Right atrium auricular region (tissue), 2 donors: Measurements from ENCODE around the gene CLIC5. TPM values are rescaled to one million over a fixed set of nuclear protein-coding genes. Genes with fewer than 3 reads are reported as not detected.

Experiments used
- DNase-seq: peaks from one replicate; pipeline ENCODE4 v3.0.0-alpha.2; 2019; ENCODE audit warnings: low spot score
- H3K27ac ChIP-seq, 2 donors: fragments of 200-600 bp; sonication (generic); 1 replicate in 1 of 2; 2 replicates in 1 of 2; pipeline ENCODE4 v1.5.1; 2016 to 2019
- H3K27me3 ChIP-seq, 2 donors: fragments of 200-600 bp; sonication (generic); one replicate each; pipeline versions ENCODE4 v1.5.1 to v1.6.0; 2017 to 2019
- H3K36me3 ChIP-seq: fragments of 200-600 bp; sonication (generic); one replicate; pipeline ENCODE4 v1.5.1; 2016
- H3K4me1 ChIP-seq, 2 donors: fragments of 200-600 bp; sonication (generic); one replicate each; pipeline versions ENCODE4 v1.5.1 to v1.6.0; 2017 to 2019
- H3K4me3 ChIP-seq, 2 donors: fragments of 200-600 bp; sonication (generic); 1 replicate in 1 of 2; 2 replicates in 1 of 2; pipeline ENCODE4 v1.5.1; 2017 to 2019; ENCODE audit warnings: mild to moderate bottlenecking in 1 of 2, moderate library complexity in 1 of 2
- H3K9me3 ChIP-seq, 2 donors: fragments of 200-600 bp; sonication (generic); one replicate each; pipeline ENCODE4 v1.5.1; 2019
- total RNA-seq, 2 donors: library from RNA; depleted of rRNA; stranded (reverse); fragments of >200 nt; gene quantifications; one replicate each; pipeline ENCODE4 v1.1.0, GENCODE V29; 2016
- TF ChIP-seq, protein P1 (sequence below), 2 donors: fragments of 200-600 bp; sonication (generic); IDR thresholded peaks; one replicate each; pipeline ENCODE4 v1.5.1; 2019; ENCODE audit warnings: antibody characterized with exemption in 2 of 2

Gene CLIC5
- total RNA-seq, 2 donors from 2014 or later: 99.8 to 114 TPM

- Histone ChIP-seq H3K27ac (no peak overlapping the region), H3K4me1 (peaks cover 0 to 11% of the 10 kb centered on the region in 2 donors), H3K27me3 (no peaks in the 10 kb centered on the region), H3K9me3 (peaks cover 0 to 4% of the 10 kb centered on the region in 2 donors), H3K36me3 (no peaks in the 10 kb centered on the region), H3K4me3 (no peak overlapping the region)
- TF ChIP-seq, protein P1, sequence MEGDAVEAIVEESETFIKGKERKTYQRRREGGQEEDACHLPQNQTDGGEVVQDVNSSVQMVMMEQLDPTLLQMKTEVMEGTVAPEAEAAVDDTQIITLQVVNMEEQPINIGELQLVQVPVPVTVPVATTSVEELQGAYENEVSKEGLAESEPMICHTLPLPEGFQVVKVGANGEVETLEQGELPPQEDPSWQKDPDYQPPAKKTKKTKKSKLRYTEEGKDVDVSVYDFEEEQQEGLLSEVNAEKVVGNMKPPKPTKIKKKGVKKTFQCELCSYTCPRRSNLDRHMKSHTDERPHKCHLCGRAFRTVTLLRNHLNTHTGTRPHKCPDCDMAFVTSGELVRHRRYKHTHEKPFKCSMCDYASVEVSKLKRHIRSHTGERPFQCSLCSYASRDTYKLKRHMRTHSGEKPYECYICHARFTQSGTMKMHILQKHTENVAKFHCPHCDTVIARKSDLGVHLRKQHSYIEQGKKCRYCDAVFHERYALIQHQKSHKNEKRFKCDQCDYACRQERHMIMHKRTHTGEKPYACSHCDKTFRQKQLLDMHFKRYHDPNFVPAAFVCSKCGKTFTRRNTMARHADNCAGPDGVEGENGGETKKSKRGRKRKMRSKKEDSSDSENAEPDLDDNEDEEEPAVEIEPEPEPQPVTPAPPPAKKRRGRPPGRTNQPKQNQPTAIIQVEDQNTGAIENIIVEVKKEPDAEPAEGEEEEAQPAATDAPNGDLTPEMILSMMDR (IDR thresholded peaks at IDR 0.05): no peak
- DNase-seq: no peak
Observed at GRCh38 chr6:46058951-46059350, 43.3 kb upstream of the CLIC5 start.

DNA sequence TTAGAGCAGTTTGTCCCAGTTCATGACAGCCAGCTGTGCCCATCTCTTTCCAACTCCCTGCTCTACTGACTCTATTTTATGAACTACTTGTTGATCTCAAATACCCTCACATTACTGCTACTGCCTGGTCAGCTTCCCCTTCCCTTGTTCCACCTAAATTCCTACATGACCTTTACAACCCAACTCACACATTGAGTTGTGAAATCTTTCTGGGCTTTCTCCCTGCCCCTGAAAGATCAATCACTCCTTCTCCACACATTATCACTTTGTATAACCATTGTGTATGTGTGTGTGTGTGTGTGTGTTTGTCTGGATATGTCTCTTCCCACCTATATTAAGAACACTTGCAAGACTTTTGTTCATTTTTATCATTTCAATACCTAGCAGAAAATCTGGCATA is 42.1 kb upstream of the CLIC5 start:
- TF ChIP-seq, protein P1 (IDR thresholded peaks at IDR 0.05): no peak
- peaks cover 0 to 23% of the 10 kb centered on the region in 2 donors for H3K4me1 ChIP-seq
- no peak for DNase-seq
- no peaks in the 10 kb centered on the region for H3K36me3 ChIP-seq
- H3K4me3 ChIP-seq: no peak overlapping the region
- no peaks in the 10 kb centered on the region for H3K27me3 ChIP-seq
- H3K27ac ChIP-seq: no peak overlapping the region
- no peaks in the 10 kb centered on the region for H3K9me3 ChIP-seq

DNA sequence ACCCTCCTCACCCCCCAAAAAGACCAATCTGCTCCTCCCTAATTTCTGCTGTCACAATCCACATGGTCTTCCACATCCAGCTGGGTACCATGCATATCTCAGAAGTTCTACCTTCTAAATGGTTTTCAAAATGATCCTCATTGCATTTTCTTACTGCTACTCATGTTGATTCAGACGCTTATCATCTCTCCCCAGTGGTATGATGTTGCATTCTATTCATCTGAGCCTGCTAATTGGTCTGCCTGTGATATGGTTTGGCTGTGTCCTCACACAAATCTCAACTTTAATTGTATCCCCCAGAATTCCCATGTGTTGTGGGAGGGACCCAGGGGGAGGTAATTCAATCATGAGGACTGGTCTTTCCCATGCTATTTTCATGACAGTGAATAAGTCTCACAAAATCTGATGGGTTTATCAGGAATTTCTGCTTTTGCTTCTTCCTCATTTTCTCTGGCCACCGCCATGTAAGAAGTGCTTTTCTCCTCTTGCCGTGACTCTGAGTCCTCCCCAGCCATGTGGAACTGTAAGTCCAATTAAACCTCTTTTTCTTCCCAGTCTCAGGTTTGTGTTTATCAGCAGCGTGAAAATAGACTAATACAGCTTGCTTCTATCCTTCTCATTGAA is 41.4 kb upstream of the CLIC5 start:
- H3K4me1 ChIP-seq: peaks cover 0 to 29% of the 10 kb centered on the region in 2 donors
- no peak overlapping the region for H3K27ac ChIP-seq
- no peaks in the 10 kb centered on the region for H3K9me3 ChIP-seq
- no peaks in the 10 kb centered on the region for H3K27me3 ChIP-seq
- DNase-seq: no peak
- H3K4me3 ChIP-seq: no peak overlapping the region
- H3K36me3 ChIP-seq: no peaks in the 10 kb centered on the region
- TF ChIP-seq, protein P1 (IDR thresholded peaks at IDR 0.05): no peak

GRCh38 chr6:46054516-46054915 is 38.9 kb upstream of the CLIC5 start:
- Histone ChIP-seq H3K4me1 (peaks cover 0 to 29% of the 10 kb centered on the region in 2 donors), H3K27me3 (no peaks in the 10 kb centered on the region), H3K36me3 (no peaks in the 10 kb centered on the region), H3K27ac (peak overlapping the region; percentile 72 to 81), H3K4me3 (no peak overlapping the region), H3K9me3 (no peaks in the 10 kb centered on the region)
- no peak for DNase-seq
- TF ChIP-seq, protein P1 (IDR thresholded peaks at IDR 0.05): no peak

DNA sequence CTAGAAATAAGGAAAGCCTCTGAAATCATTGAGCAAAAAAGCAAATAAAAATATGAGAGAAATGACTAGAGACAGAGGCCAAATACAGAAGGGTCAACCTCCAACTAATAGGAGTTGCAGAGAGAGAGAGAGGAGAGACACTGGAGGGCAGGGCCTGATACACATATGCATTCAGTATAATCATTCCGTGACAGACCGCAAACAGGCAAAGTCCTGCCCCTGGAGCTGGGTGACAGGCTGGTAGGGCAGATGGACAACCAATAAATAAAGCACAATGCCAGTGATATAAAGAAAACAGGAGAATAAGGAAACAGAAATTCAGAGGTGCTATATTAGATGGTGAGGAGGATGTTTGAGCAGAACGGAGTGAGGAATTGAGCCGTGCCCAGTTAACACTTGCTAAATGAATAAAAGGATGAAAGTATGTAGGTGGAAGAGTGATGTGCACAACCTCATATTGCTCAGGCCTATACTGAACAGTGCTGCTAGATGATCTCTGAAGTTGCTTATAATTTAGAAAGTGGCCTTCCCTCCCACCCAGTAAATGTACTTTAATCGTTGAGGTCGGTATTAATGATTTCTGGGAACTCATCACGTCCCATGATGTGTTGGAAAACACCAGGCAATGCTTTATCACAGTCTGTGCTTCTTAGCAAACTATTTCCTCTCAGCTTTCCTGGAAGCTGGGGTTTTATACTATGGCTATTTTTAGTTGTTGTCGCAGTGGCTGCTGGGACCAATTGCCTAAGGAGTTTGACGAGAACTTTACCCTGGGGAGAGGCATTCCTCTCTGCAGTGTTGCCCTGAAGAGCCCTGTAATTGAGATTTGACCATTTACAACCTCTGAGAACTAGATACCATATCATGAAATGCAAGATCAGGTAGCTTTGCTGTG is 37.6 kb upstream of the CLIC5 start:
- H3K27me3 ChIP-seq: no peaks in the 10 kb centered on the region
- TF ChIP-seq, protein P1 (IDR thresholded peaks at IDR 0.05): no peak
- H3K9me3 ChIP-seq: no peaks in the 10 kb centered on the region
- peaks cover 0 to 29% of the 10 kb centered on the region in 2 donors for H3K4me1 ChIP-seq
- no peaks in the 10 kb centered on the region for H3K36me3 ChIP-seq
- peak overlapping the region; percentile 72 to 81 for H3K27ac ChIP-seq
- DNase-seq: no peak
- H3K4me3 ChIP-seq: no peak overlapping the region
